GM20431 (cell line): ENCODE data around the gene MCC.
"Not testable (repeated sequence)": the region's sequence is repeated elsewhere in the genome, so short reads cannot be mapped to it uniquely, and the experiment has no call there.

Experiments
- in situ Hi-C: fragments of 300-500 bp; cut with MseI, MboI; formaldehyde crosslinking; loops from one replicate; pipeline ENCODE4 v1.15.0; 2020; ENCODE audit warnings: low sequenced_read_pairs; ENCODE audit not compliant: unreplicated experiment

Gene MCC

DNA sequence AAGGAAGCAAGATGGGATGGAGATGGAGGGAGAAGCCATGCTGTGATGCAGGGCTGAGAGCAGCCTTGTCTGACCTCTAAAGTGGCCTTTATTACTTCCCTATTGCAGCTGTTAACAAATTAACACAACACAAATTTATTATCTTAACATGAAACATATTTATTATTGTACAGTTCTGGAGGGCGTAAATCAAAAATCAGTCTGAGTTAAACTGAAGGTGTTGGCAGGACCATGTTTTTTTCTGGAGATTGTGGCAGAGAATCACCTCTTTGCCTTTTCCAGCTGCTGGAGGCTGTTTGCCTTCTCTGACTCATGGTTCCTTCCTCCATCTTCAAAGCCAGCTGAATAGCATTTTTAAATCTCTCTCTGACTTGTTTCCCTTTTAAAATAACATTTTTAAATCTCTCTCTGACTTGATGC, 7.2 kb upstream of the MCC start:
- in situ Hi-C loops: no loop called here

GRCh38 chr5:113493446-113493845, 5.2 kb upstream of the MCC start:
- in situ Hi-C loops: no loop called here

DNA sequence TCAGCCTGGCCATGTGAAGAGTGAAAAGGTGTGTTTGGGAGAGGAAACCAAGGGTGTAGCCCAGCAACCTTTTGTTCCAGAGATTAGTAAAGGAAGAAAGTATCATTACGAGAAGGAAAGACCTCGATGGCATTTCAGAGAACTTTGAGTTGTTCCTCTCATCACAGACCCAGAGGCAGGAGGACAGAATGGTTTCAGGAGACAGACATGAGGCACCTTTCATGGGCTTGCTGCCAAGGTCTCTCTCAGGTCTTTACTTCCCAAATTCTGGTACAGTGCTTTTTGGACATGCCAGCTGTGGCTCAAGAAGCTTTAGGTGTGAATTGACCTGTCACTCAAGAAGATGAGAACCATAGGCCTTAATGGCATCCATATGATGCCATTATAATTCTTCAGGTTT, 2.8 kb upstream of the MCC start:
- in situ Hi-C loops: no loop called here

DNA sequence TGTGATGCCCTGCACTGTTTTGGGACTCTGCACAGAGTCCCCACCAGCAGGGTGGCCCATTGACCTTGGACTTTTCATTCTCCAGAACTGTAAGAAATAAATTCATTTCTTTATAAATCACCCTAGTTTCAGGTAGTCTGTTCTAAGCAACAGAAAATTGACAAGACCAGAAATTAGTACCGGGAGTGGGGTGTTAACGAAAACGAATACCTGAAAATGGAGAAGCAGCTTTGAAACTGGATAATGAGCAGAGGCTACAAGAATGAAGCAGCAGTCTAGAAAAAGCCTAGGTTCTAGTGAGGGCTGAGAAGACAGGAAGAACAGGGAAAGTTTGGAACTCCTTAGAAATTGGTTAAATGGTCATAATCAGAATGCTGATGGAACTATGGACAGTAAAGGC, 2.1 kb upstream of the MCC start:
- in situ Hi-C loops: no loop called here

DNA sequence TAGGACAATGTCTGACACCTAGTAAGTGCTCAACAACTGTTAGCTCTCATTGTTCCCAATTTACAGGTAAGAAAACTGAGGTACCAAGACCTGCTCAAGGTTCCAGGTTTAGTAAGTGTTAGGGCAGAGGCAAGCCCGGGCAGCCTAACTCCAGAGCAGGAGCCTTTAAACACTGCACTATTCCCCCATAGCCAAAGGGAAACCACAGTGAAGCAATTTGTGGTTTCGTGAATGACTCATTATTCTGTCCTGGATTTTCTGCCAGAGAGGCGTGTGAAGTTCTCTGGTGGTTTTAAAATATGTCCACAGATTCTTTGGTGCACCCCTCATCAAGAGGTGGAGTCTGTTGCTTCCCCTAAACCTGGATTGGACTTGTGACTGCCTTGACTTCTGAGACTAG, 1.0 kb upstream of the MCC start:
- in situ Hi-C loops: no loop called here

DNA sequence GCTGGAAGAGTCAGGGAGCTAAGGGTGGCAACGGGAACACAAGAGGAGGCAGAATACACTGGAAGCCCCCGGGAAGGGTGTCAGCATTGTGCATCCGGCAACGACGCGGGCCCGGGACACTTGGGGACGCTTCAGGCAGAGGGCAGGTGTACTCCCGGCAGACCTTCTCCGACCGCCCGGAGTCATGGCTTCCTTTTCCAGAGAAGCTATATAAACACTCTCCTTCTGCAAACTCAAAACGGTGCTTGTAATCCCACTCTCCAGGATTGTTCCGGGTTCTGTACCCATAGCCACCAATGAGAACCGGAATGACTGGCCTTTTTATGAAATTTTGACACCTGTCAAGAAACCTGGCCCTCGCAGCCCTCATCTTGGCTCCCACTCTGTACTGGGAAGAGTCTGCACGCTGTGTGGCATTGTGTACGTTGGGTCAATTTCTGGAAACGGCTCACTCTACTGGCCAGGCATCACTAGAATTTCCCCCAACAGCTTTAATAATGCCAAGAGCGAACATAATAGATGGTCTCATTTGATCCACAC, 462 bp upstream of the MCC start:
- in situ Hi-C loops: no loop called here

DNA sequence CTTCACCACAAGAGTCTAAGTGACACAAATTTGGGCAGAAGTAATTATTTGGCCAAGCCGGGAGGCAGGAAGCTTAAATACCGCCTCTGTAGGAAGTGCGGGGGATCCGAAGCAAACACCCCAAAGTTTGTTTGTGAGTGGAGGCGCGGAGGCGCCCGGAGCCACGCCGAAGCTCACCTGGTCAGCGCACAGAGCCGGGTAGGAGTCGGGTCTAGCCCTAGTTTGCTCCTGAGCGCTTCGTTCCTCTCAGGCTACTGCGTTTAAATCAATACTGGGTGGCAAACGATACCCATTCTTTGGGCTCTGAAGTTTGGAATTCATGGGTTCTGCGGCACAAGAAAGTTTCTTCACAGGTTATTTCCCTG, 855 bp downstream of the MCC start:
- in situ Hi-C loops: no loop called here

- in situ Hi-C loops: no loop called here
Measured at GRCh38 chr5:113480243-113480642, 8.0 kb downstream of the MCC start.

GRCh38 chr5:113478691-113479090, 9.6 kb downstream of the MCC start:
- in situ Hi-C loops: no loop called here

DNA sequence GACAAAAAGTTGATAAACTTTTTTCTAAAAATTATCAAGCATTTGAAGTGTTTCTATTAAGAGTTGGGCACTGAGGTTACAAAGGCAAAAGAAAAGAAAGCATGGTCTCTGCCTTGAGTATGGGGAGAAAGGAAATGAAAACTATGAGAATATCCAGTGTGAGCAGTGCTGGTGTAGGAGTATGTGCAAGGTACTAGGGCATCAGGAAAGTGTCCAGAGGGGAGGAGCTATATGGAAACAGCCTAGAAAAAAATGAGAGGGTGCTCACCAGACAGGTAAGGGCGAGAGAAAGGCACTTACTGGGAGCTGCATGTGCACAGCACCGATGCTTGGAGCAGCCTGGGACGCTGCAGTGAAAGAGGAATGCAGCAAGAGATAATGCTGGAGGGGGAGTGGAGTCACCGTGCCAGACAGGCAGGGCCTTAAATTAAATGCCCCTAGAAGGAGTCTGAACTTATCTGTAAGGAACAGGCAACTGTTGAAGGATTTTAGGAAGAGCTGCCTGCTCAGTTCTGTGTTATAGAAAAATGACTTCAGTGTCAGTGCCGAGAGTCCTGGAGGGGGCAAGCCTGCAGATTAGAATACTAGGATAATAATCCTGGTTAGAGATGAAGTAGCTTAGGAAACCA, 14.0 kb downstream of the MCC start:
- in situ Hi-C loops: no loop called here

GRCh38 chr5:113463032-113463431, 25.2 kb downstream of the MCC start:
- in situ Hi-C loops: no loop called here

DNA sequence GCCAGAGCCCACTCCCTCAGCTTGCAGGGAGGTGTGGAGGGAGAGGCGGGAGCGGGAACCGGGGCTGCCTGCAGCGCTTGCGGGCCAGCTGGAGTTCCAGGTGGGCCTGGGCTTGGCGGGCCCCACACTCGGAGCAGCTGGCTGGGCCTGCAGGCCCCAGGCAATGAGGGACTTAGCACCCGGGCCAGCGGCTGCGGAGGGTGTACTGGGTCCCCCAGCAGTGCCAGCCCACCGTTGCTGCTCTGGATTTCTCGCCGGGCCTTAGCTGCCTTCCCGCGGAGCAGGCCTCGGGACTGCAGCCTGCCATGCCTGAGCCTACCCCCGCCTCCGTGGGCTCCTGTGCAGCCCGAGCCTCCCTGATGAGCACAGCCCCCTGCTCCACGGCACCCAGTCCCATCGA, 31.1 kb downstream of the MCC start:
- in situ Hi-C loops: not testable (repeated sequence)

DNA sequence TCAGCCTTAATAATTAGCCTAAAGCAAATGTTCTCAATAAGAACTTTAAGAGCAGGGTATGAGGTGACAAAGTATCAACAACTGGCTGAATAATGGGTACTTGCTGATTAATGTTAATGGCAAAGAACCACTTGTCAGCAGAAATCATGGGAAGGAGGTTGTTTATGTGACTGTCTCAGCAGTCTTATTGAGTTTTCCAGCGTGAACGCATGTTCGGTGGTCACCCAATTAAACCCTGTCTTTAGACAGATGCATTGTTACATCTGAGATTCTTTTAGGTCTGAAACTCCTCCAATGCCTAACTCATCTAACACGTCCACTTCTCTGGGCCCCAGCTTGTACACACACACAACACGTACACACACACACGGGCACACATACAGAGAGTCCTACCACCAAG, 35.3 kb downstream of the MCC start:
- in situ Hi-C loops: no loop called here

- in situ Hi-C loops: no loop called here
Measured at GRCh38 chr5:113451797-113452196, 36.5 kb downstream of the MCC start.

GRCh38 chr5:113450929-113451328, 37.3 kb downstream of the MCC start:
- in situ Hi-C loops: no loop called here

- in situ Hi-C loops: no loop called here
Measured at GRCh38 chr5:113450462-113450861, 37.8 kb downstream of the MCC start.

DNA sequence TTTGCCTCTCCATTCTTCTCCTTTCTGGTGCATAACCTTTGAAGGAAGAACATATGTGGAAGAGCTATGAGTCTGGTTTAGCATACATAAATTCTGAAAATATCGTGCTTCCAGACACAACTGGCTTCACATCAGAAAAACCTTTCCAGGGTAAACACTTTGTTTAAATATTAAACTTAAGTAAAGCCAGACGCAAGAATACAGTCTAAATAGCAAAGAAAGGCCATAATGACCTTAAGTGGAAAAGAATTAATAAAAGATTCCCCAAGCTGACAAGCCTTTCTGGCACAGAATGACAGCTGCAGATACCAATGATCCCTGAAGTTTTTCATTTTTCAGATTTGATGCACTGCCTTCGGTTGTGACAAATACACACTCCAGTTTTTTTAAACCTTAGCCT, 40.0 kb downstream of the MCC start:
- in situ Hi-C loops: no loop called here

GRCh38 chr5:113447498-113448050, 40.7 kb downstream of the MCC start:
- in situ Hi-C loops: no loop called here

- in situ Hi-C loops: no loop called here
Measured at GRCh38 chr5:113446358-113446927, 41.8 kb downstream of the MCC start.

- in situ Hi-C loops: no loop called here
Measured at GRCh38 chr5:113437111-113437510, 51.1 kb downstream of the MCC start.

- in situ Hi-C loops: no loop called here
Measured at GRCh38 chr5:113435575-113435974, 52.7 kb downstream of the MCC start.

DNA sequence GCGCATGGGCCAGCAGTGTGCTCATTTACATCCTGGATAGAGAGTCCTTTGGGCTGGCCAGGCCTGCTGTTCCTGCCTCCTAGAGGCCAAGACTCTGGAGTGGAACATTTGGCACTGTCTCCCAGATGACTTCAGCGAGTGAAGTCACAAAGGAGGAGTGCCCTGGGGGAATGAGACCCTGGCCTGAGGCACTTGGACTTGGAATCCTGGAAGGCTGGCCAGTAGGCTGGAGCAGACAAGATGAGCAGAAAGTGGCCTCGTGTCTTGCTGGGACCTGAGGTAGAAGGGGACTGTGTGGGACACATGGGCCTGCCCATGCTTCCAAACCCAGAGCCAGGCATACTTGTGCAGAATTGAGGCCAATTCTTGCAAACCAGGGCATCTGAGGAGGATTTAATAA, 53.4 kb downstream of the MCC start, which contains the start of gene TSSK1B:
Gene TSSK1B (minus strand): TSS at position 101 of the 400 bp plus-strand sequence. CDS start 150 bp downstream, outside the sequence.
- in situ Hi-C loops: no loop called here
